Astrocyte of the cerebellum (primary cell): ENCODE results near the gene CYCS.
"Not testable (repeated sequence)": the region's sequence is repeated elsewhere in the genome, so short reads cannot be mapped to it uniquely, and the experiment has no call there.

Experiments
- DNase-seq: peaks from one replicate; pipeline ENCODE4 v3.0.0-alpha.2; 2011; ENCODE audit warnings: low read depth
- H3K4me3 ChIP-seq: 2 replicates; pipeline ENCODE4 v1.5.1; 2011; ENCODE audit warnings: mild to moderate bottlenecking, low read depth, low read length, moderate library complexity
- CTCF ChIP-seq: IDR thresholded peaks from 2 replicates; pipeline ENCODE4 v1.5.1; 2012; ENCODE audit warnings: low read length, low read depth, moderate library complexity, mild to moderate bottlenecking; ENCODE audit errors: missing control alignments
- in situ Hi-C: cut with HindIII; loops from 2 replicates; pipeline ENCODE4 v1.10.0; 2017; ENCODE audit warnings: low sequenced_read_pairs

The CYCS gene

DNA sequence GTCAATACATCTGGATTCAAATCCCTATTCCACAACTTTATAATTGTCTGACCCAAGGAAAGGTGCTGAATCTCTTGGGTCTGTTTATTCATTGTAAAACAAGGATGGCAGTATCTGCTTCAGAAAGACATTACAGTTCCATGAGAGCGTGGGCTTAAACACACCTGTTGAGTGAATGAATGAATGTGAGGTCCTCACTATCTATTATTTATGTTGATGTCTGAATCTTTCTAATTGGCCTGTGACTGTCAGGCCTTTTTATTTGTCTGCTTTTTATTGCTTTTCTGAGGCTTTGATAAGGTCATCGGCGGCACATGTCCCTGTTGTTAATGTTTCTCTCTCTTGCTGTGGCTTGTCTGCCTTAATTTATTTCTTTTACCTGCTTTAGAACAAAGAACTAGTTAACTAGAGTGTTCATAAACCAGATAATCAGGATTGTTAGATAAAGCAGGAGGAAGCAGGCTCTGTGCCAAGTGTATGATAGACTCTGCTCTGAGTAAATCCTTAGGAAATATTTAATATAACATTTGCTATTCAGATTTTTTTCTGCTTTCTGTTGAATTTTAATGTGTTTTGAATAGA, 42.3 kb upstream of the CYCS start:
- no peak for TF ChIP-seq CTCF
- H3K4me3 ChIP-seq, result no peak overlapping the region
- no peak for DNase-seq
- in situ Hi-C loops, result no loop called here

- TF ChIP-seq CTCF, result peak; percentile 39
- DNase-seq, result peak; percentile 37
- in situ Hi-C loops, H3K4me3 ChIP-seq: not testable (repeated sequence)
These were observed 35.0 kb upstream of the CYCS start for GRCh38 chr7:25159983-25160596.

DNA sequence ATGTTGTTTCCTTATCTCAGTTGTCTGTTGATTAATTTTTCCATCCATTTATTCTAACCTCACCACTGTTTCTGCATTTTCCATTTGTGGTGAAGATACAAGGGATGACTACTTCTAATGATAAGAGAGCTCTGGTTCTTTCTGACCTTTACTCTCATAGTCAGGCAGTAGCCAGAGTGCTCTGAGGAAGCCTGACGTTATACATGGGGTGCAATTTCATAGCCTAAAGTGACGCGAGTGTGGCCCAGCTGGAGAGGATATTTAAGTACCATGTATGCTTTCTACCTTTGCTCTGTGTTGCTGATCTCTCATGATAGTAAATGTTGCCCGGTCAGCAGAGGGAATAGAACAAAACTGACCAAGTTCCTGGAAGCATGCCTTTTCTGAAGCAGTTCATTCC, 33.9 kb upstream of the CYCS start:
- DNase-seq, result no peak
- H3K4me3 ChIP-seq, result no peak overlapping the region
- no peak for TF ChIP-seq CTCF
- in situ Hi-C loops, result no loop called here

- DNase-seq, result no peak
- H3K4me3 ChIP-seq, result no peak overlapping the region
- in situ Hi-C loops, result no loop called here
- TF ChIP-seq CTCF, result no peak
These were observed 26.7 kb upstream of the CYCS start for GRCh38 chr7:25151773-25152172.

GRCh38 chr7:25149836-25150235, 24.8 kb upstream of the CYCS start:
- no peak overlapping the region for H3K4me3 ChIP-seq
- TF ChIP-seq CTCF, result no peak
- in situ Hi-C loops, result no loop called here
- DNase-seq, result no peak

DNA sequence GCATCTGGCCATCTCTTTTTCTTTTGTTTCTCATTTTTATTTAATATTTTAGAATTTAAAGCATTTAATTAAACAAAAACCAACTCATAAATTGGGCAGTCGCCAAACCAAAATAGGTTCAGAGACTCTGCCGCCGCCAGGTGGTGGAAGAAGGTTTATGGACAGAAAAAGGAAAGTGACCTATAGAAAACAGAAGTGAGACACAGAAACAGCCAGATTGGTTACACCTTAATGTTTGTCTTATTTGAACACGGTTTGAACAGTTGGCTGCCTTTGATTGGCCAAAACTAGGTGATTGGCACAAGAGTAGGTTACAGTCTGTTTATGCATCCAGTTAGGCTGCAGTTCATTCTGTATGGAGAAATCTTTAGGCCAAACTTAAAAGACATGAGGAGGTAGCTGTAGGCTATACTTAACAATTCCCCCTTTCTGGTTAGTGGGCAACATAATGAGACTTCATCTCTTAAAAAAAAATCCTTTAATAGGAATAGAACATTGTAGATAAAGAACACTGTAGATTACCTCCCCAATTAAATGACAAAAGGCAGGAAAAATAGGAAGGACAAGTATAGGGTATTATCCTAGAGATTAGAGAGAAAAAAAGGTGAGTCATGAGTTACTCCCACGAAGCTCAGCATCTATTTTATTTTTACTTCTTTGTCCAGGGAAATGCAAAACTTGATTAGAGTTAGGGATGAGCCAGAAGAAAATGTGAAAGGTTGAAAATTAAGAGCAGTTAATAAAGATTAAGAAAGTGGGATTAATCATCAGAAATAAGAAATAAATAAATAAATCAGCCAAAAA, 23.9 kb upstream of the CYCS start:
- H3K4me3 ChIP-seq, result no peak overlapping the region
- TF ChIP-seq CTCF, result no peak
- DNase-seq, result no peak
- in situ Hi-C loops, result no loop called here
